Measurements from ENCODE around the gene HAUS5.

HAUS5 gene

DNA sequence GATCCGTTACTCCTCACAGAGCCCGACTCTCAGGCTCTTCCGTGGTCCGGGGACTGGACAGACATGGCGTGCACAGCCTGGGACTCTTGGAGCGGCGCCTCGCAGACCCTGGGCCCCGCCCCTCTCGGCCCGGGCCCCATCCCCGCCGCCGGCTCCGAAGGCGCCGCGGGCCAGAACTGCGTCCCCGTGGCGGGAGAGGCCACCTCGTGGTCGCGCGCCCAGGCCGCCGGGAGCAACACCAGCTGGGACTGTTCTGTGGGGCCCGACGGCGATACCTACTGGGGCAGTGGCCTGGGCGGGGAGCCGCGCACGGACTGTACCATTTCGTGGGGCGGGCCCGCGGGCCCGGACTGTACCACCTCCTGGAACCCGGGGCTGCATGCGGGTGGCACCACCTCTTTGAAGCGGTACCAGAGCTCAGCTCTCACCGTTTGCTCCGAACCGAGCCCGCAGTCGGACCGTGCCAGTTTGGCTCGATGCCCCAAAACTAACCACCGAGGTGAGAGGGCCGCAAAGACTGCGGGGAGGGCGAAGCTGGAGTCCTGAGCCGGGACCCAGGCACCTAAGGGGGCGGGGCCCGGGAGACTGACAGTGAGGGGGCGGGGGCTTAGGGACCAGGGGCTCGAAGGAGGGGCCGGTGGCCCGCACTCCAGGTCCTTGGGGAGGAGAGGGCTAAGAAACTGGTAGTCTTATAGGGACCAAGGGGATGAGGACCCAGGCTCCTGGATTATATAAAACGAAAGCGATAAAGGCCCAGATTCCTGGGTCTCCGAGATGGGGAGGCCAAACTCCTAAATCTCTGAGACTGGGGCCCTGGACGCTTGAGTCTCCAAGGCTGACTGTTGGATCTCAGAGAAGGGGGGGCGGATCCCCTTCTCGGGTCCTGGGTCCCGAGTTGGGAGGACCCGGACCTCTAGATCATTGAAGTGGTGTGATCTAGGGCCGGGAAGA is 31.0 kb downstream of the HAUS5 start:
- peak overlapping the region; percentile 91 for H3K27ac ChIP-seq
- TF ChIP-seq ZFX (IDR thresholded peaks at IDR 0.05; ENCODE audit: borderline replicate concordance) (no peak), CTCF (IDR thresholded peaks at IDR 0.05) (peak; percentile 12; the same call in 1 of the 2 replicates)

- peak overlapping the region; percentile 91 for H3K27ac ChIP-seq
- TF ChIP-seq CTCF (IDR thresholded peaks at IDR 0.05) (no peak), ZFX (IDR thresholded peaks at IDR 0.05; ENCODE audit: borderline replicate concordance) (no peak)
Measured at GRCh38 chr19:35644206-35644986, 31.9 kb downstream of the HAUS5 start.

DNA sequence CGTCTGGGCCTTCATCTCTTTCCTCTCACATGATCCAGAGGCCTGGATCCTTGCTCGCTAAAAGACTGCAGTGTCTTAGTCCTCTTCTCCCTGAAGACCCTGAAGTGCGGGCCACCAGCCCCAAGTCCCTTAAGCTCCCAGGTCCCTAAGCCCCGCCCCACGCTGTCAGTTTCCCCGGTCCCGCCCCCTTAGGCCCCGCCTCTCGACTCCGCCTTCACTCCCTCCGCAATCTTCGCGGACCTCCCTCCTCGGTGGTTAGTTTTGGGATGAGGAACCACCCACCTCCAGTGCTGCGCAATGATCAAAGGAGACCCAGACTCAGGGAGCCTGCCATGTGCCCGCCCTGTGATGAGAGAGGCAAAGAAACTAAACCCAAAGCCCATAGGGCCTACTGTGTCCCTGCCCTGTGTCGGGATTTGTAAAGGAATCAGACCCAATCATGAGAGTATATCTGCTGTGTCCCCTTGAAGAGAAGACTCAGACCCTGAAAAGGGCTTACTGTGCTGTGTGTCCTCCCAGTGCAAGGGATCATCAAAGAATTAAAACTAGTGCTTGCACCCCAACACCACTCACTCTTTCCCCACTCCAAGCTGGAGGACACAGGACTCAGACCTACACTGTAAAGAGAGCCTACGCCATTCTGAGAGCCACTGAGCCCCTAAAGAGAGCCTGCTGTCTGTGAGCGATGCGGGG is 32.6 kb downstream of the HAUS5 start:
- TF ChIP-seq ZFX (IDR thresholded peaks at IDR 0.05; ENCODE audit: borderline replicate concordance) (no peak), CTCF (IDR thresholded peaks at IDR 0.05) (no peak)
- peak overlapping the region; percentile 91 for H3K27ac ChIP-seq

DNA sequence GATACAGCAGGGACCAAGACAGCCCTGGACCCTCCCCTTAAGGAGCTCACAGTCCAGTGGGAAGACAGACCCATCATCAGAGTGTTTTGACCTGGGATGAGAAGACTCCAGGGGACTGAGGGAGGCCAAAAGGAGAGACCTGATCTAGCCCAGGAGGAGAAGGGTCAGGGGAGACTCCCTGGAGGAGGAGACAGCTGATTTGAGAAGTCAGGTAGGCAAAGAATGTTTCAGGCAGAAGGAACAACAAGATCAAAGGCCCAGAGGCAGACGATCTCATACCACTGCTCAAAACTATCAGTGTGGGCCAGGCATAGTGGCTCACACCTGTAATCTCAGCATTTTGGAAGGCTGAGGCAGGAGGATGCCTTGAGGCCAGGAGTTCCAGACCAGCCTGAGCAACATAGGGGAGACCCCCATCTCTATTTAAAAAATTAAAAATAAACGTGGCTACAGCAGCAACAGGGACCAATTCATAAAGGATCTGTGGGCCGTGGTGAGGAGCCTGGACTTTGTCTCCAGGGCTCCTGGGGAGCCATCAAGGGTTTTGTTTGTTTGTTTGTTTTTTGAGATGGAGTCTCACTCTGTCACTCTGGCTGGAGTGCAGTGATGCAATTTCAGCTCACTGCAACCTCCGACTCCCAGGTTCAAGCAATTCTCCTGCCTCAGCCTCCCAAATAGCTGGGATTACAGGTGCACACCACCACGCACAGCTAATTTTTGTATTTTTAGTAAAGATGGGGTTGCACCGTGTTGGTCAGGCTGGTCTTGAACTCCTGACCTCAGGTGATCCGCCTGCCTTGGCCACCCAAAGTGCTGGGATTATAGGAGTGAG is 33.4 kb downstream of the HAUS5 start:
- peak overlapping the region; percentile 91 for H3K27ac ChIP-seq
- TF ChIP-seq CTCF (IDR thresholded peaks at IDR 0.05) = no peak
- TF ChIP-seq ZFX (IDR thresholded peaks at IDR 0.05; ENCODE audit: borderline replicate concordance) = no peak

- TF ChIP-seq CTCF (IDR thresholded peaks at IDR 0.05) (no peak), ZFX (IDR thresholded peaks at IDR 0.05; ENCODE audit: borderline replicate concordance) (no peak)
- H3K27ac ChIP-seq = peak within 1 kb of the TSS; percentile 70
Measured at GRCh38 chr19:35648017-35648961, 35.8 kb downstream of the HAUS5 start, which contains the start of gene COX6B1. COX6B1 (plus strand) TSS chr19:35648323; CDS start chr19:35651244, 2,921 bp downstream.

Data from 22Rv1 (cell line).